ENCODE measurements around the gene SFRP5. TPM values are rescaled to one million over a fixed set of nuclear protein-coding genes. Genes with fewer than 3 reads are reported as not detected.

Gene SFRP5
- total RNA-seq, 4 donors from 2014 or later = 0.24 to 59.1 TPM; not detected in 2

GRCh38 chr10:97748116-97748515, 23.7 kb downstream of the SFRP5 start:
- Histone ChIP-seq H3K27ac (no peak overlapping the region), H3K9me3 (no peaks in the 10 kb centered on the region), H3K27me3 (no peaks in the 10 kb centered on the region), H3K36me3 (no peaks in the 10 kb centered on the region), H3K4me1 (no peaks in the 10 kb centered on the region), H3K4me3 (no peak overlapping the region)
- intact Hi-C loops (cut with DNase I; ENCODE audit: low total_unique reads) = no loop called here
- DNase-seq = no peak
- no peak for TF ChIP-seq POLR2A (IDR thresholded peaks at IDR 0.05)
- TF ChIP-seq, protein P1, sequence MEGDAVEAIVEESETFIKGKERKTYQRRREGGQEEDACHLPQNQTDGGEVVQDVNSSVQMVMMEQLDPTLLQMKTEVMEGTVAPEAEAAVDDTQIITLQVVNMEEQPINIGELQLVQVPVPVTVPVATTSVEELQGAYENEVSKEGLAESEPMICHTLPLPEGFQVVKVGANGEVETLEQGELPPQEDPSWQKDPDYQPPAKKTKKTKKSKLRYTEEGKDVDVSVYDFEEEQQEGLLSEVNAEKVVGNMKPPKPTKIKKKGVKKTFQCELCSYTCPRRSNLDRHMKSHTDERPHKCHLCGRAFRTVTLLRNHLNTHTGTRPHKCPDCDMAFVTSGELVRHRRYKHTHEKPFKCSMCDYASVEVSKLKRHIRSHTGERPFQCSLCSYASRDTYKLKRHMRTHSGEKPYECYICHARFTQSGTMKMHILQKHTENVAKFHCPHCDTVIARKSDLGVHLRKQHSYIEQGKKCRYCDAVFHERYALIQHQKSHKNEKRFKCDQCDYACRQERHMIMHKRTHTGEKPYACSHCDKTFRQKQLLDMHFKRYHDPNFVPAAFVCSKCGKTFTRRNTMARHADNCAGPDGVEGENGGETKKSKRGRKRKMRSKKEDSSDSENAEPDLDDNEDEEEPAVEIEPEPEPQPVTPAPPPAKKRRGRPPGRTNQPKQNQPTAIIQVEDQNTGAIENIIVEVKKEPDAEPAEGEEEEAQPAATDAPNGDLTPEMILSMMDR (IDR thresholded peaks at IDR 0.05) = no peak

- Histone ChIP-seq H3K9me3 (no peaks in the 10 kb centered on the region), H3K27me3 (no peaks in the 10 kb centered on the region), H3K36me3 (no peaks in the 10 kb centered on the region), H3K27ac (no peak overlapping the region), H3K4me3 (no peak overlapping the region), H3K4me1 (no peaks in the 10 kb centered on the region)
- TF ChIP-seq, protein P1 (IDR thresholded peaks at IDR 0.05) = no peak
- no peak for TF ChIP-seq POLR2A (IDR thresholded peaks at IDR 0.05)
- no peak for DNase-seq
- intact Hi-C loops (cut with DNase I; ENCODE audit: low total_unique reads) = no loop called here
Measured at GRCh38 chr10:97747573-97747972, 24.2 kb downstream of the SFRP5 start.

GRCh38 chr10:97744405-97745035, 27.3 kb downstream of the SFRP5 start:
- no peaks in the 10 kb centered on the region for H3K9me3 ChIP-seq
- no peak overlapping the region for H3K27ac ChIP-seq
- intact Hi-C loops (cut with DNase I; ENCODE audit: low total_unique reads) = no loop called here
- no peaks in the 10 kb centered on the region for H3K27me3 ChIP-seq
- no peaks in the 10 kb centered on the region for H3K4me1 ChIP-seq
- TF ChIP-seq, protein P1 (IDR thresholded peaks at IDR 0.05) = no peak
- no peak for TF ChIP-seq POLR2A (IDR thresholded peaks at IDR 0.05)
- no peaks in the 10 kb centered on the region for H3K36me3 ChIP-seq
- no peak overlapping the region for H3K4me3 ChIP-seq
- no peak for DNase-seq

DNA sequence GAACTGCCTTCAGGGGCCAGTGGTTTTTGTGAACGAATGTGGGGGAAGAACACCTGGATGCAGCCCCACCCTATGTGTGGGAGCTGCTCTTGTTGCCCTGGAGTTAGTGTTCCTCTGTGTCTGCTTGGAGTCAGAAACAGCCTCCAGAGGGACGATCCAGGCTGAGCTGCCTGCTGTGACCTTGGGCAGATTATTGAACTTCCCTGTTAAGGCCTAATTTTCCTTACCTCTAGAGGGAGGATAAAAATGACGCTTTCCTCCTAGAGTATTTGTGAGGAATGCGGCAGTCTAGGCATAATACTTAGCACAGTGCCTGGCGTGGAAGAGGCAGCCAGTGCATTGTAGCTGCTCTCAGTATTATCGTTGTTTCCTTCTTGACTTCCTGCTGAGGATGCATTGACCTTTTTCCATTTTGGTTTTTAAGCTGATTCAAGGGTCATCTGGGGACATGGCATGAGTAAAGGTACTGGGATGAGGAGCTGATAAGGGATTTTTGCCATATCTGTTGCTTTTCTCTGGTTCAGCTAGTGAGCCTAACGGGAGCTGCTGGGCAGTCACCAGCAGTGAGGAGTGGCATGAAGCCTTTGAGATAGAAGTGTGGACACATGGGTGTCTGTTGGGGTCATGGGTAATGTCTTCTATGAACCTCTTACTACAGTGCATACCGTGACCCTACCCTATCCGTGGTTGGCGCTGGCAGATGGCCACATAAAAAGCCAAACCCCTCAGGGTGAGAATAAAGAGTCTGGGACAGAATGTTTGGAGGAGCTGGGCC, 28.4 kb downstream of the SFRP5 start:
- Histone ChIP-seq H3K4me3 (no peak overlapping the region), H3K9me3 (no peaks in the 10 kb centered on the region), H3K27ac (no peak overlapping the region), H3K4me1 (peaks cover 3 to 4% of the 10 kb centered on the region in 2 donors), H3K27me3 (no peaks in the 10 kb centered on the region), H3K36me3 (no peaks in the 10 kb centered on the region)
- DNase-seq = no peak
- intact Hi-C loops (cut with DNase I; ENCODE audit: low total_unique reads) = no loop called here
- TF ChIP-seq, protein P1 (IDR thresholded peaks at IDR 0.05) = no peak
- no peak for TF ChIP-seq POLR2A (IDR thresholded peaks at IDR 0.05)

GRCh38 chr10:97740613-97741012, 31.2 kb downstream of the SFRP5 start:
- Histone ChIP-seq H3K36me3 (no peaks in the 10 kb centered on the region), H3K4me1 (peaks cover 5 to 9% of the 10 kb centered on the region in 2 donors), H3K4me3 (no peak overlapping the region), H3K27ac (no peak overlapping the region), H3K9me3 (no peaks in the 10 kb centered on the region), H3K27me3 (no peaks in the 10 kb centered on the region)
- intact Hi-C loops (cut with DNase I; ENCODE audit: low total_unique reads) = no loop called here
- DNase-seq = no peak
- TF ChIP-seq, protein P1 (IDR thresholded peaks at IDR 0.05) = no peak
- TF ChIP-seq POLR2A (IDR thresholded peaks at IDR 0.05) = no peak

All from uterus (tissue), 4 donors.